ENCODE measurements around the gene CGB2.
A peak's percentile ranks its signal among the peaks of the same experiment; 100 is the strongest.
"Not testable (repeated sequence)": the region's sequence is repeated elsewhere in the genome, so short reads cannot be mapped to it uniquely, and the experiment has no call there.

The CGB2 gene

GRCh38 chr19:49011194-49011593, 20.5 kb upstream of the CGB2 start:
- DNase-seq: no peak

GRCh38 chr19:49014123-49014869, 17.4 kb upstream of the CGB2 start:
- DNase-seq: no peak

- no peak for DNase-seq
These were observed 16.8 kb upstream of the CGB2 start for GRCh38 chr19:49014870-49015255.

GRCh38 chr19:49016067-49016839, 15.4 kb upstream of the CGB2 start:
- DNase-seq: no peak

DNA sequence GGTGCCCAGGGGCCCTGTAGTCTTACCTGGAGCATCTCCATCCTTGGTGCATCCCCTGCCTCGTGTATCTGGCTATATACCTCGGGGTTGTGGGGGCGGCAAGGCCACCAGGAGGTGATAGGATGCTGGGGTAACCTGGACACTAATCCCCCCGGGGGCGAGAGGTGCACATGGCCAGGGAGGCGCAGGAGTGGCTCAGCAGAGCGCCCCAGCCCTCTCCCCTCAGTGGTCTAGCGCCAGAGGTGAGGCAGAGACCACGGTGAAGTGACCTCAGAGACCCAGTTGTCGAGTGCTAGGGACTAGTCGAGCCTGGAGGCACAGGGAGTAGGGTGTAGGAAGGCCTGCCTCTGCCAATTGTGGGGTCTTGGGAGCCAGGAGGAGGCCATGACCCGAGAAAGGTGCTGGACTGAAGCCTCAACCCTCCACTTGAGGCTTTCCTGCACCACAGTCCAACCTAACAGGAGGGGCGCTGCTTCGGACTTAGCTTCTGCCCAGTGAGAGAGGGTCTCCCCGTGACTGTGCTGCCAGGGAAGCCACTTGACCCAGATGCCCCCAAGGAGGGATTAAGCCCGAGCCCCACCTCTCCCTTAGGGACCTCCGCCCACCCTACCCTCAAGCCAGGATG, 14.5 kb upstream of the CGB2 start, which contains the start of gene LHB:
Gene LHB, minus strand, starts transcription at position 51 of the 625 bp plus-strand sequence. Its CDS starts 10 bp downstream, at position 41.
- no peak for DNase-seq

DNA sequence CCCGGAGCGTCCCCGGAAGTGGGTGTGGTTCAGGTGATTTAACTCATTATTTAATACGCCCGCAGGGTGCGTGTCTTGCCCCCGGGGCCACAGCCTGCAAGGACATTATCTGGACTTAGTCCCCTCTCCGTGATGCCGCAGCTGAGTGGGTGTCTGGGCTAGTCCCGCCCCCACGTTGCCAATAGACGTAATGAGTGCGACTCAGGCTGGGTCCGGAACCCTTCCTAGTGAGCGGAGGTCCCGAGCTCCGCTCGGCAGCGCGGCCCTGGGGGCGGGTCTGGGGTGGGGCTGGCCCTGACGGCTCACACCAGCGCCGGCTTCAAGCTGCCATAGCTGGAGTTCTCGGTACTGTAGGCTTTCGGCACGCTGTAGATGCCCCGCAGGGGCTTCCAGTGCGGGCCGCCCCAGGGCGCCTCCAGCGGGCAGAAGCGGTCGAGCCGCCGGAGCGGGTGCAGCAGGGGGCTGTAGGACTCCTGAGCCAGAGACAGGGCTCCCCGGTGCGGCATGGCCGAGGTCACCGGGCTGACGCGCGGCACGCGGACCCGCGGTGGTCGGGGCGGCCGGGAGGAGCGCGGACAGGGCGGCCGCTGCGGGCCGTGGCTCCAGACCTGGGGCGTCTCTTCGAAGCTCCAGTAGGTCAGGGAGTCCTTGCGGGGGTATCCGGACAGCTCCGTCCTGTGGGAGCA, 13.9 kb upstream of the CGB2 start:
- peak; percentile 43 for DNase-seq

DNA sequence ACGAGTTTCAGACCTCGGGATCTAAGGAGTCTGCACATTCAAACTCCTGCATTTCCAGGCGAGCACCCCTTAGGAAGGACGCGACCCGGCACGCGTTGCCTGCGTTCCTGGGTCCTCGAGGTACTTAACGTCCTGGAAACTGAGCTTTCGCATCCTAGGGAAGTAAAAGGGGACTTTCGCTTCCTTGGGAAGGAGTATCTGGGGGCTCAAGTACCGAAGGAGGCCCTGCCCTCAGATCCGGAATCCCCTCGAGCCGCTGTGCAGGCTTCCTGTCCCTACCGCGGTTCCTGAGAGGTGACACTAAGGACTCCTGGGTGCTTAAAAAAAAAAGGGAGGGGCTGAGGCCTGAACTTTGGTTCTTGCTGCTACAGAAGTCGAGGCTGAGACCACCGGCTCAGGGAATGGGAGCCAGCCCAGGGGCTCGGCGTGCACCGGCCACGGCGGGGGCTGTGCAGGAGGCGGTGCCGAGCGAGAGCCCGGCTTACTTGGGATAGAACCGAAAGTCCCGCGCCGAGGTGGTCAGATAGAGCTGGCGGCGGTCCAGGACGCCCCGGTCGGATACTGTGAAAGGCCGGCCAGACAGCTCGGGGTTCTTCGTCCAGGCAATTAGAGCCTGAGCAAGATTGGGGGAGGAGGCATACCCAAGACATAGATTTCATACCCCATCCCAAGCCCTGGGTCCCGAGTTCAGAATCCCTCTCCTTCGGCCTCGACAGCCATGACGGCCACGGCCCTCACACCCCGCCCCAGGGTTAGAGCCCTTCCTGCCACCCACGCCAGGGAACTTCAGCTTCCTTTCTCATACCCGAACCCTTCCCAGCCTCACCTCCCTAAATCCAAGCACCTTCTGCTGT, 13.1 kb upstream of the CGB2 start:
- peak; percentile 7 for DNase-seq

- peak; percentile 54 for DNase-seq
These were observed 12.3 kb upstream of the CGB2 start for GRCh38 chr19:49019242-49019932.

GRCh38 chr19:49020342-49020741, 11.3 kb upstream of the CGB2 start:
- DNase-seq: no peak

DNA sequence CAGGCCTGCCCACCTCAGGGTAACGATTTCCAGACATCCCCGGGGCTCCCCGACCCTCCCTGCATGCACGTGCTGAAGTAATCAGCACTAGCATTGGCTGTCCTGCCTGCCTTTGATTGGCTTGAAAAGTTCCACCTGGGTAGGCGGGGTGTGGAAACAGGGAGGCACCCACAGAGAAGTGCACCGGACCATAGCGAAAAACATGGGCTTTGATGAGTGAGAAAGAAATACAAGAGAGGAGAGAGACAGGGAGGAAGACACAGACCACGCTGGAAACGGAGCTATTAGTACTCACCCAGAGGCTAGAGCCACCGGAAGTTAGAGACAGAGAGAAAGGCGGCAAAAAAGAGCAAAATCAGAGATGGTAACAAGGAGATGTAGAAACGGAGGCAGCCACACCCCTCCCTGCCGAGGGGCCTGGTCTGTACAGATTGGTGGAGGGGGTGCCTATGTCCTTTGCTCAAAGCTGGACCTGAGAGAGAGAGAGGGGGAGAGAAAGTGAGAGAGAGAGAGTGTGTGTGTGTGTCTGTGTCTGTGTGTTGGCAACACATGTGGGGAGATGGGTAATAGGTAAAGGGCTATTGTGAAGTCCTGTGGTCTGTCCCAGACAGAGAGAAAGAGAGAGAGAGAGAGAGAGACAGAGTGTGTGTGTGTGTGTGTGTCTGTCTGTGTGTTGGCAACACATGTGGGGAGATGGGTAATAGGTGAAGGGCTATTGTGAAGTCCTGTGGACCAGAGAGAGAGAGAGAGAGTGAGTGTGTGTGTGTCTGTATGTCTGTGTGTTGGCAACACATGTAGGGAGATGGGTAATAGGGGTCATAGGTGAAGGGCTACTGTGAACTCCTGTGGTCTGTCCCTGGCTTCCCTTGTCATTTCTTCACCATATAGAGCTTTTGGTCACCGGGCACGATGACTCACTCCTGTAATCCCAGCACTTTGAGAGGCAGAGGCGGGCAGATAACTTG, 10.5 kb upstream of the CGB2 start:
- no peak for DNase-seq

DNA sequence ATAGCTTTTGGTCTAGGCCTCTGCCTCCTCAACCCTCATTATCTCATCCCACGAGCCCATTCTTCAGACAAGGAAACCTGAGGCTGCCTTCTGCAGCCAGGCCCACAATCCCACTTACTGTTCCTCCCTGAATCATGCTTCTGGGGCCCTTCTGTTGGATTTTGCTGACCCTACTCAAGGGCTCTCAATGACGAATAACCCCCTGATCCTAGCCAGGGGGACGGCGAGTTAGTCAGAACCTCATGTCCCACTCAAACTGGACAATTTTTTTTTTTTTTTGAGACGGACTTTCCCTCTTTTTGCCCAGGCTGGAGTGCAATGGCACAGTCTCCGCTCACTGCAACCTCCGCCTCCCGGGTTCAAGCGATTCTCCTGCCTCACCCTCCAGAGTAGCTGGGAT, 9.6 kb upstream of the CGB2 start:
- DNase-seq: no peak

DNA sequence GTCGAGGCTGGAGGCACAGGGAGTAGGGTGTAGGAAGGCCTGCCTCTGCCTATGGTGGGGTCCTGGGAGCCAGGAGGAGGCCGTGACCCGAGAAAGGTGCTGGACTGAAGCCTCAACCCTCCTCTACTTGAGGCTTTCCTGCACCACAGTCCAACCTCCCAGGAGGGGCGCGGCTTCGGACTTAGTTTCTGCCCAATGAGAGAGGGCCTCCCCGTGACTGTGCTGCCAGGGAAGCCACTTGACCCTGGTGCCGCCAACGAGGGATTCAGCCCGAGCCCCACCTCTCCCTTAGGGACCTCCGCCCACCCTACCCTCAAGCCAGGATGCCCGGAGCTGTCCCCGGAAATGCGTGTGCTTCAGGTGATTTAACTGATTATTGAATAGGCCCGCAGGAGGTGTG, 7.5 kb upstream of the CGB2 start, which contains the start of gene CGB3:
Gene CGB3, minus strand, starts transcription at position 101 of the 400 bp plus-strand sequence. CDS start 362 bp downstream, outside the sequence.
- DNase-seq: not testable (repeated sequence)

DNA sequence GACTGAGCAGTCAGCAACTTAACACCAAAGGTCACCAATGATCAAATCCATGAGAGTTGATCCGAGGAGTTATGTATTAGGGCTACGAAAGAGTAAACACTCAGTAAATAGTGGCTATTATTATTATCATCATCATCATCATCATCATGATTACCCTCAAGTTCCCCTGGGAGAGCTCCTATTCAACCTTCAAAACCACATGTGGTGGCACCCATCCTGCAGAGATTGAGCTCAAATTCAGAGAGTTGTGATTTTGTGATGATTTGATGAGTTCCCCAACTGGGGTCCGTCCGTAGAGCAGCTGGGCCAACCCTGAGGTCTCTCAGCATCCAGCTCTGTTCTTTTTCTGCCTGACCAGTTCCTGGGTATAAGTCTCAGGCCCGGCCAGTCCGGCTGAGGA, 6.6 kb upstream of the CGB2 start:
- not testable (repeated sequence) for DNase-seq

GRCh38 chr19:49025599-49025998, 6.1 kb upstream of the CGB2 start:
- not testable (repeated sequence) for DNase-seq

DNA sequence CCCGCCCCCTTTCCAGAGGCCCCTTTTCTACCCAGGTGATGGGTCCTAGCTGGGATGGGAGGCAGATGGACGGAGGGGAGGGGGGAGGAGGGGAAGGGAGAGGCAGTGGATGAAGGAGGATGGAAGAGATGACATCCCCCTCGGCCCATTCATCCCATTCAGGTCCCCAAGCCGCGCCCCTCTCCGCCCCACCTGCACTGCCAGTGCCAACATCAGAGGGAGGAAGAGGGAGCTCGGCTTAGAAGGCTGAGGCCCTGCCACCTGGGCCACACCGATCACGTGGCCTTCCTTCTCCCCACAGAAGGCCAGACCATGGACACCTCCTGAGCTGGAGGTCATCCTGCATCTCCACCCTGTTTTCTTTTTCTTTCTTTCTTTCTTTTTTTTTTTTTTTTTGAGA, 3.0 kb upstream of the CGB2 start:
- DNase-seq: not testable (repeated sequence)

DNA sequence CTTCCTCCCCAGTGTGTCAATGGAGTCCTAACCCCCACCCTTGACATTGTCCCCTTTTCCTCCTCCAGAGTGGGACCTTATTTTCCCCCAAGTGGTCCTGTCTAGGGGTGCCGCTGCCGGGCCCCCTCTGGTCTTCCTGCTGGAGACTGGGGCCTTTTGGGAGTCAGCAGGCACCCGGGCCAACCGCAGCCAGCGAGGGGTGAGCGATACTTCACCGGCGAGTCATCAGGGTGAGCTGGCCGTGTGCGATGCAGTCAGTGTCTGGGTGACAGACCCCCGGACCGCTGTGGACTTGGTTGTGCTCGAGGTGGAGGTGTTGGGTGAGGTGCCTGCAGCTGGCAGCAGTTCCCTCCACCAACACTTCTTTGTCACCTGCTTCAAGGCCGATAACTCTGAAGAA, 1.9 kb upstream of the CGB2 start:
- DNase-seq: not testable (repeated sequence)

- not testable (repeated sequence) for DNase-seq
These were observed 1.4 kb upstream of the CGB2 start for GRCh38 chr19:49030323-49030722.

DNA sequence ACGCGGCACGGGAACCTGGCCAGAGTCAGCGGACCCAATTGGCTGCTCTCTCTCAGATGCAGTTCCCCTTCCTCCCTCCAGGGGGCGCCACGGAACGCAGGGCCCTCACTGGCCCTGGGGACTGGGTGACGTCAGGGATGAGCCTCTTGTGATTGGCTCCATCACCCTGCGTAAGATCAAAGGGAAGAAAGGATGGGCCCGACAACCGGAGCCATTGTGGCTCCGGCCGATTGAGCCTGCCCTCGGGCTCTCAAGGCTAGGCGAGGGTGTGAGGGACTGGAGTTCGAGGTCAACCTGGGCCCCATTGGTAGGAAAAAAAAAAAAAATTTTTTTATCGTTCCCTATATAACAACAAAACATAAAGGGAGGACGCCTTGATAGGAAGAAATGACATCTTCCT, 5.1 kb downstream of the CGB2 start, which contains the start of gene CGB1:
Gene CGB1, minus strand, starts transcription at position 81 of the 400 bp plus-strand sequence. CDS start 184 bp downstream, outside the sequence.
- peak; percentile 26 for DNase-seq

DNA sequence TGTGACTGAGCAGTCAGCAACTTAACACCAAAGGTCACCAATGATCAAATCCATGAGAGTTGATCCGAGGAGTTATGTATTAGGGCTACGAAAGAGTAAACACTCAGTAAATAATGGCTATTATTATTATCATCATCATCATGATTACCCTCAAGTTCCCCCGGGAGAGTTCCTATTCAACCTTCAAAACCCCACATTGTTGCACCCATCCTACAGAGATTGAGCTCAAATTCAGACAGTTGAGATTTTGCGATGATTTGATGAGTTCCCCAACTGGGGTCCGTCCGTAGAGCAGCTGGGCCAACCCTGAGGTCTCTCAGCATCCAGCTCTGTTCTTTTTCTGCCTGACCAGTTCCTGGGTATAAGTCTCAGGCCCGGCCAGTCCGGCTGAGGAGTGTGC, 6.4 kb downstream of the CGB2 start:
- DNase-seq: not testable (repeated sequence)

All from stimulated activated naive CD4-positive, alpha-beta T cell treated with Interleukin-2 at 50 U/mL for 16 hours (primary cell).